IPS-20b (cell line): Measurements from ENCODE around the gene SUMF1.
"Not testable (repeated sequence)": the region's sequence is repeated elsewhere in the genome, so short reads cannot be mapped to it uniquely, and the experiment has no call there.

Source experiments
- H3K27ac ChIP-seq: one replicate; pipeline ENCODE4 v1.5.1; 2013; ENCODE audit warnings: low read length
- H3K27me3 ChIP-seq: 2 replicates; pipeline ENCODE4 v1.6.1; 2013; ENCODE audit warnings: mild to moderate bottlenecking, low read length, inconsistent platforms; ENCODE audit not compliant: insufficient read depth
- H3K36me3 ChIP-seq: 2 replicates; pipeline ENCODE4 v1.6.1; 2013; ENCODE audit warnings: low read depth, mild to moderate bottlenecking, inconsistent platforms, low read length, moderate library complexity; ENCODE audit not compliant: insufficient read depth
- H3K4me1 ChIP-seq: 2 replicates; pipeline ENCODE4 v1.6.1; 2013; ENCODE audit warnings: mild to moderate bottlenecking, control low read depth, inconsistent platforms, low read length, moderate library complexity; ENCODE audit not compliant: insufficient read depth
- H3K4me3 ChIP-seq: 2 replicates; pipeline ENCODE4 v1.5.1; 2013; ENCODE audit warnings: mild to moderate bottlenecking, low read length, inconsistent platforms
- H3K9ac ChIP-seq: 2 replicates; pipeline ENCODE4 v1.6.1; 2013; ENCODE audit warnings: low read depth, mild to moderate bottlenecking, inconsistent platforms, low read length, moderate library complexity
- H3K9me3 ChIP-seq: 2 replicates; pipeline ENCODE4 v1.6.1; 2013; ENCODE audit warnings: mild to moderate bottlenecking, low read depth, low read length, inconsistent platforms; ENCODE audit not compliant: insufficient read depth

The SUMF1 gene

DNA sequence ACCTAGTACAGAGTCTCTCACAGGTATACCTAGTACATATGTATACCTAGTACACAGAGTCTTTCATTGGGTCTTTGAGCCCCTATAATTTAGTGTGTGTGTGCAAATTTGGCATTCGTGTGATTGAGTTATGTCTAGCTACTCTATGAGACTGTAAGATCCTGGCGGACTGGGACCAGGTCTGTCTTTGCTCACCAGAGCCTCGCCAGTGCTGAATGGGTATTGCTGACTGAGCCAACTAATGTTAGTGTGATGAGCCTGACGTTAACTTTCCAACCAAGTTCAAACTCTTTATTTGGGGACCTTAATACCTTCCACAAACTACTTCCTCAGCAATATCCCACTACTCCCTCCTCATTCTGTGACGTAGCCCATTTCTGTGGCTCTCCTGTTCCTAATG is 128.3 kb downstream of the SUMF1 start:
- Histone ChIP-seq H3K9ac (no peak overlapping the region), H3K36me3 (no peaks in the 10 kb centered on the region)

GRCh38 chr3:4336850-4337546 is 130.1 kb downstream of the SUMF1 start:
- Histone ChIP-seq H3K36me3 (no peaks in the 10 kb centered on the region), H3K27ac (no peak overlapping the region), H3K4me1 (peaks cover 8% of the 10 kb centered on the region; the same call in 1 of the 2 replicates), H3K9ac (no peak overlapping the region), H3K4me3 (no peak overlapping the region), H3K9me3 (no peaks in the 10 kb centered on the region), H3K27me3 (no peaks in the 10 kb centered on the region)

More for the DNA sequence above, 128.3 kb downstream of the SUMF1 start:
- no peaks in the 10 kb centered on the region for H3K27me3 ChIP-seq
- no peak overlapping the region for H3K4me3 ChIP-seq
- no peak overlapping the region for H3K27ac ChIP-seq
- H3K9me3 ChIP-seq, result no peaks in the 10 kb centered on the region
- H3K4me1 ChIP-seq, result peaks cover 3% of the 10 kb centered on the region; the same call in 1 of the 2 replicates

DNA sequence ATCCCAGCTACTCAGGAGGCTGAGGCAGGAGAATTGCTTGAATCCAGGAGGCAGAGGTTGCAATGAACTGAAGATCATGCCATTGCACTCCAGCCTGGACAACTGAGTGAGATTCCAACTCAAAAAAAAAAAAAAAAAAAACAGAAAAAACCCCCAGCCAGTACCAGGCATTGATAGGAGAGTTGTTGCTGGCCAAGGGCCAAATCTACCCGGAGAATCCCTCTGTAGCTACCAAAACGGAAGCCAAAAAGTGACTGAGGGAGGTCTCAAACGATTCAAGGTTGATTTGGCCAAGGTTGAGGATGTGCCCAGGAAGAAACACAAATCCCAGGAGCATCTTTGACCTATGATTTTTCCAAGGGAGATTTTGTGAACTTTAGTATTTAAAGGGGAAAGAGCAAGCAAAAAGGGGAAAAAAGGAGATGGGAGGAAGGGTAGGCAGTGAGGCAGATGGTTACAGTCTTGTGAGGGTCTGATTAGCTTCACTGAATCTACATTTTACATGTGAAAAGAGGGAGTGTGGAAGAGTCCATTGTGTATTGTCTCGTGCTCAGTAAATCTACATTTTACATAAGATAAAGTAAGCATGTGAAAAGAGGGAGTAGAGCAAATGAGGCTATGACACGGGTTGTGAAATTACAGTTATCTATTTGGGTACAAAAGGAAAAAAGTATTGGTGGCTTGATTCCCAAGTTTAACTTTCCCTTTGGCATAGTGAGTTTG is 131.1 kb downstream of the SUMF1 start:
- Histone ChIP-seq H3K27me3 (no peaks in the 10 kb centered on the region), H3K4me1 (peaks cover 8% of the 10 kb centered on the region; the same call in 1 of the 2 replicates), H3K9me3 (no peaks in the 10 kb centered on the region), H3K4me3 (no peak overlapping the region), H3K36me3 (no peaks in the 10 kb centered on the region), H3K9ac (no peak overlapping the region), H3K27ac (no peak overlapping the region)

GRCh38 chr3:4334548-4334947 is 132.5 kb downstream of the SUMF1 start:
- H3K9me3 ChIP-seq, result peaks cover 13% of the 10 kb centered on the region; the same call in 1 of the 2 replicates
- no peak overlapping the region for H3K4me3 ChIP-seq
- H3K9ac ChIP-seq, result no peak overlapping the region
- H3K4me1 ChIP-seq, result peaks cover 8% of the 10 kb centered on the region; the same call in 1 of the 2 replicates
- H3K36me3 ChIP-seq, result no peaks in the 10 kb centered on the region
- no peak overlapping the region for H3K27ac ChIP-seq
- H3K27me3 ChIP-seq, result no peaks in the 10 kb centered on the region

- Histone ChIP-seq H3K27me3 (no peaks in the 10 kb centered on the region), H3K27ac (no peak overlapping the region), H3K9ac (no peak overlapping the region), H3K4me3 (no peak overlapping the region), H3K4me1 (peaks cover 8% of the 10 kb centered on the region; the same call in 1 of the 2 replicates), H3K36me3 (no peaks in the 10 kb centered on the region), H3K9me3 (peaks cover 22% of the 10 kb centered on the region; the same call in 1 of the 2 replicates)
These were observed 134.1 kb downstream of the SUMF1 start for GRCh38 chr3:4332991-4333390.

GRCh38 chr3:4332574-4332973 is 134.5 kb downstream of the SUMF1 start:
- Histone ChIP-seq H3K27me3 (no peaks in the 10 kb centered on the region), H3K9me3 (peaks cover 26% of the 10 kb centered on the region), H3K4me1 (peaks cover 8% of the 10 kb centered on the region; the same call in 1 of the 2 replicates), H3K27ac (no peak overlapping the region), H3K36me3 (no peaks in the 10 kb centered on the region), H3K4me3 (no peak overlapping the region), H3K9ac (no peak overlapping the region)

DNA sequence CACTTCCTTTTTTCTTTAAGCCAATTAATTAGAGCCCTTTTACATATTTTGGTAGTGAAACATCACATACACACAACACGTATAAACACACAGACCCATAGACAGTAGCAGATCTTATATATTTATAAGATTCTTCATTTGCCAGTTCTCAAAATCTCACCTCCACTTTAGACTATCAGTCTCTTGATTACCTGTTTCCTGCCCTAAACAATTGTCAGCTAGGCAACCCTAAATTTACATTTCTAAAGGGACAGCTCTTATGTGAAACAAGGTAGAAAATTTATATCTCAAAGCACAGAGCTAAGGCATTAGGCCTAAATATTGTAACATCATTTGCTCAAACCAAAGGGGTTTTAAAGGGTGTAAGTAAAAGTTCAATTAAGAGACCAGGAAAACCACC is 135.0 kb downstream of the SUMF1 start:
- H3K36me3 ChIP-seq, result no peaks in the 10 kb centered on the region
- H3K9me3 ChIP-seq, result peaks cover 30% of the 10 kb centered on the region
- H3K9ac ChIP-seq, result no peak overlapping the region
- H3K4me1 ChIP-seq, result peaks cover 8% of the 10 kb centered on the region; the same call in 1 of the 2 replicates
- H3K27me3 ChIP-seq, result no peaks in the 10 kb centered on the region
- no peak overlapping the region for H3K4me3 ChIP-seq
- no peak overlapping the region for H3K27ac ChIP-seq

DNA sequence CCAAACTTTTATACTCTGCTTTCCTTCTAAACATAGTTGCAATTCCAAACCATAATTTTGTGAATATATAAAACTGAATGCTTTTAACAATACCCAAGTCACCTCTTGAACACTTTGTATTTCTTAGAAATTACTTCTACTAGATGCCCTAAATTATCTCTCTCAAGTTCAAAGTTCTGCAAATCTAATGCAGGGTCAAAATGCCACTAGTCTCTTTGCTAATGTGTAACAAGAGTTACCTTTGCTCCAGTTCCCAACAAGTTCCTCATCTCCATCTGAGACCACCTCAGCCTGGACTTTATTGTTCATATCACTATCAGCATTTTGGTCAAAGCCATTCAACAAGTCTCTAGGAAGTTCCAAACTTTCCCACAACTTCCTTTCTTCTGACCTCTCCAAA is 137.3 kb downstream of the SUMF1 start:
- not testable (repeated sequence) for H3K27me3 ChIP-seq, H3K4me3 ChIP-seq, H3K36me3 ChIP-seq, H3K27ac ChIP-seq, H3K9ac ChIP-seq, H3K4me1 ChIP-seq
- H3K9me3 ChIP-seq, result peaks cover 40% of the 10 kb centered on the region

DNA sequence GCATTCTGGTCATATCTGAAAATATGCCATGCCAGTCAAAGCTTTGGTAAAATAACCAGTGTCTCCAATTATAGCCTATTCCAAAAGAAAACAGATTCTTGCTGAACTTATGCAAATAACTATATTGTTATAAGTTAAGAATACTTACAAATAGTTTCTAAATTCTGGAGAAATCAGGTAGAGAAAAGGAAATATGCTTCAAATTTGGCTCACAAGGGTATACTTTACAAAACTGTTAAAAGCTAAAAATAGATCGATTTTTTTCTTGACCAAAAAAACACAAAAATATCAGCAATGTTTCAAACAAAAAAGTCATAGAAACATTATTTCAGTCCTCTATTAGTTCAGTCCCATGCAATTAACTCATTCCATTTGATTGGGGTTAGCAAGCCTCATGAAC is 140.2 kb downstream of the SUMF1 start:
- Histone ChIP-seq H3K4me3 (no peak overlapping the region), H3K36me3 (no peaks in the 10 kb centered on the region), H3K27ac (no peak overlapping the region), H3K27me3 (no peaks in the 10 kb centered on the region), H3K4me1 (no peaks in the 10 kb centered on the region), H3K9me3 (peaks cover 40% of the 10 kb centered on the region), H3K9ac (no peak overlapping the region)

DNA sequence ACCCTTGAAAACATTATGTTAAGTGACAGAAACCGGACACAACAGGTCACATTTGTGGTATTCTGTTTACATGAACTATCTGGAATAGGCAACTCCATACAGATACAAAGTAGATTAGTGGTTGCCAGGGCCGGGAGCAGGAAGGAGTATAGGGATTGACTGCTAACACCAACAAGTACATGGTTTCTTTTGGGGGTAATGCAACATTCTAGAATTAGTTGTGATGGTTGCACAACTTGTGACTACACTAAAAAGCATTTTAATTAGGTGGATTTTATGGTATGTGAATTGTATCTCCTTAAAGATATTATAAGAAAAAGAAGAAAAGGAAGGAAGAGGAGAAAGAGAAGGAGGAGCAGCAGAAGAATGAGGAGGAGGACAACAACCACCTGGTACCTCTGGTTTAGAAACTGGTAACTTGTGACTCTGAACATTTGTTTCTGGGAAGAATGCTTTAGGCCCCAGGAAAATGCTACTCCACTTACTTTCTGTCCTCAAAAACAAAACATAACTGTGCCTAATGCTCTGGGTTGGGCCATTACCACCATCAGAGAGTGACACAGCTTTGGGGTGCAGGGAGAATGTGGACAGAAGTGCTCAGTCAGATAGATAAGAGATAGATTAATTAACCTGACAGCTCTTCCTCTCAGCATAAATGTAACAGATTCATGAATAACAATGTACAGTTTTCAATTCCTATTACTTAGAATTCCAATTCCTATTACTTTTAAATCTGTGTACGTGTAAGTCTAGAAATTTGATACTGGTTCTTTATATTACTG is 143.6 kb downstream of the SUMF1 start:
- Histone ChIP-seq H3K27me3 (no peaks in the 10 kb centered on the region), H3K36me3 (no peaks in the 10 kb centered on the region), H3K9me3 (peaks cover 21% of the 10 kb centered on the region), H3K9ac (no peak overlapping the region), H3K4me1 (no peaks in the 10 kb centered on the region), H3K4me3 (no peak overlapping the region), H3K27ac (no peak overlapping the region)

GRCh38 chr3:4322635-4323034 is 144.4 kb downstream of the SUMF1 start:
- Histone ChIP-seq H3K4me3 (no peak overlapping the region), H3K27me3 (no peaks in the 10 kb centered on the region), H3K9me3 (peaks cover 15% of the 10 kb centered on the region), H3K36me3 (peaks cover 3% of the 10 kb centered on the region; the same call in 1 of the 2 replicates), H3K4me1 (no peaks in the 10 kb centered on the region), H3K9ac (no peak overlapping the region), H3K27ac (no peak overlapping the region)
